Measurements from ENCODE around the gene ROM1. TPM values are rescaled to one million over a fixed set of nuclear protein-coding genes. Genes with fewer than 3 reads are reported as not detected.

The ROM1 gene
- total RNA-seq, 4 donors from 2014 or later: 3.7 to 11.9 (median 10.1) TPM

DNA sequence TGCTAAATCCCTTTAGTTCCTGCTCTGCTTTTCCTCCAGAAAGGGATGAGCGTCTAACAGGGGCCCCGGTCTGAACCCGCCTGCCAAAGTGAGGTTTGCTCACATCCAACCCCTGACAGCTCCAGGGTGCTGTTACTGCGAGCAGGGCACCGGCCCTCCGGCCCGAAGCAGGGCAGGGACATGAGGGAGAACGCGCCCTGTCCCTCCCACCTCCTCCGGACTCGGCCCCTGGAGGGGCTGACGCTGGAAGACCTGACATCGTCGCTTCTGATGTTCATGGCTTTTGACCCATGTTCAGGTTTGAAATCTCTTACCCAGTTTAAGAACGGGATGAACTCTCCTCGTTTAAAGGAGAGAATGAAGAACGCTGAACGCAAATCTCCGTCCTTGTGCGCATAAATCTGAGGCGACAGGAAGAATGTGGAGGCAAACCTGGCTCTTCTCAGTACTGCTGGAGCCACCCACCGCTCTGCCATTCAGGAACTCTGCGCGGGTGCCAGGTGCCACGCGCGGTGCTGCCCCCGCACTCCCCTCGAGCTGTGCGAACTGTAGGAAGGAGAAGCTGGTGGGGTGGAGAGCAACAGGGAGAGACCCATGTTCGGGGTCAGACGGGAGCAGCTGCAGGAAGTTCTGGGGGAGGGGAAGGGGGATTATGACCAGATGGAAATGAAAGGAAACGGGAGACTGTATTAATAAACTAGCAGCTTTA is 38.5 kb upstream of the ROM1 start:
- Histone ChIP-seq H3K27me3 (no peaks in the 10 kb centered on the region), H3K4me1 (peaks cover 42 to 69% (median 61%) of the 10 kb centered on the region in 4 donors), H3K27ac (replicated peaks in 1 of 4) (peak overlapping the region; percentile 93 to 96 (median 94)), H3K36me3 (peaks cover 39 to 71% (median 63%) of the 10 kb centered on the region in 4 donors), H3K9me3 (no peaks in the 10 kb centered on the region), H3K4me3 (peak overlapping the region; percentile 74 to 84 (median 81))
- WGBS: 2% methylated on average over 16 of the region's 33 CpGs
- TF ChIP-seq, protein P1, sequence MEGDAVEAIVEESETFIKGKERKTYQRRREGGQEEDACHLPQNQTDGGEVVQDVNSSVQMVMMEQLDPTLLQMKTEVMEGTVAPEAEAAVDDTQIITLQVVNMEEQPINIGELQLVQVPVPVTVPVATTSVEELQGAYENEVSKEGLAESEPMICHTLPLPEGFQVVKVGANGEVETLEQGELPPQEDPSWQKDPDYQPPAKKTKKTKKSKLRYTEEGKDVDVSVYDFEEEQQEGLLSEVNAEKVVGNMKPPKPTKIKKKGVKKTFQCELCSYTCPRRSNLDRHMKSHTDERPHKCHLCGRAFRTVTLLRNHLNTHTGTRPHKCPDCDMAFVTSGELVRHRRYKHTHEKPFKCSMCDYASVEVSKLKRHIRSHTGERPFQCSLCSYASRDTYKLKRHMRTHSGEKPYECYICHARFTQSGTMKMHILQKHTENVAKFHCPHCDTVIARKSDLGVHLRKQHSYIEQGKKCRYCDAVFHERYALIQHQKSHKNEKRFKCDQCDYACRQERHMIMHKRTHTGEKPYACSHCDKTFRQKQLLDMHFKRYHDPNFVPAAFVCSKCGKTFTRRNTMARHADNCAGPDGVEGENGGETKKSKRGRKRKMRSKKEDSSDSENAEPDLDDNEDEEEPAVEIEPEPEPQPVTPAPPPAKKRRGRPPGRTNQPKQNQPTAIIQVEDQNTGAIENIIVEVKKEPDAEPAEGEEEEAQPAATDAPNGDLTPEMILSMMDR (IDR thresholded peaks at IDR 0.05): no peak
- TF ChIP-seq POLR2AphosphoS5 (IDR thresholded peaks at IDR 0.05) (peak in 1 of 2 donors; percentile 12), EP300 (IDR thresholded peaks at IDR 0.05) (no peak), POLR2A (IDR thresholded peaks at IDR 0.05; ENCODE audit: low read depth) (no peak)
- intact Hi-C loops (cut with DNase I): no loop called here
- no peak for DNase-seq (ENCODE audit: extremely low spot score)

DNA sequence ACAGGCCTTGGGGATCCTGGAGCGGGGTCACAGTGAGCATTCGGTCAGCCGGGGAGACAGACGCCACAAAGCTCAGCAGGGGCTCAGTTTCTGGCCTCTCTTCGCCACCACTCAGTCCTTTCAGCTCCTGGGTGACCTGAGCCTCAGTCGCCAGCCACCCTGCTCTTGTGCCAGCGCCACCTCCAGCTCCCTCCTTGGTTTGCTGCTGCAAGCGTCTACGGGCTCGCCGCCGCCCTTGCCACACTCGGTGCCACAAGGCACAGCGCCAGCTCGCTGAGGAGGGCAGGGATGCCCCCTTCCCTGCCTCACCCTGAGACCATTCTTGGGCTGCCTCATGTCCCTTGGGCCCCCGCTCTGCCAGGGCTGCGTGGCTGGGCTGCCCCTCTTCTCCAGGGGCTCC is 37.9 kb upstream of the ROM1 start:
- H3K27ac ChIP-seq (replicated peaks in 1 of 4): peak overlapping the region; percentile 93 to 96 (median 94)
- intact Hi-C loops (cut with DNase I): no loop called here
- H3K36me3 ChIP-seq: peaks cover 32 to 71% (median 62%) of the 10 kb centered on the region in 4 donors
- no peaks in the 10 kb centered on the region for H3K27me3 ChIP-seq
- no peak for DNase-seq (ENCODE audit: extremely low spot score)
- WGBS: 63% methylated on average over 13 of the region's 17 CpGs
- TF ChIP-seq POLR2AphosphoS5 (IDR thresholded peaks at IDR 0.05): no peak
- H3K4me3 ChIP-seq: peak overlapping the region; percentile 74 to 84 (median 81)
- peaks cover 42 to 62% (median 55%) of the 10 kb centered on the region in 4 donors for H3K4me1 ChIP-seq
- no peaks in the 10 kb centered on the region for H3K9me3 ChIP-seq

DNA sequence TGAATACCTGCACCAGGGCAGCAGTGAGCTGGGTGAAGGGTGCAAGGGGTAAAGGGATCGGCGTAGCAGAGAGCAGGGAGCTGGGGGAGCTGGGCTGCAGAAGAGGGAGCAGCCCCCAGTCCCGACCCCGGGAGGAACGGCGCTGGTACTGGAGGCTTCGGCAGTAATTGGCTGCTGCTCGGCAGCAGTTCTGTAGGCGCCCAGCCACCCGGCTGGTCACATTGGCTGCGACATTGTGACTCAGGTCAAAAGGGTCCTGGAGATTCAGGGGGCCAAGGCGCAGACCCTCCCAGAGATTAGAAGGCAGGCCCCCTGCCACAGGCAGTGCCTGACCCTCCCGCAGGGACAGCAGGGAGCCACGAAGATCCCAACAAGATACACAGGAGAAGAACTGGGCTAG is 37.2 kb upstream of the ROM1 start:
- DNase-seq (ENCODE audit: extremely low spot score): no peak
- H3K27ac ChIP-seq (replicated peaks in 1 of 4): peak overlapping the region; percentile 93 to 96 (median 94)
- peaks cover 42 to 55% (median 48%) of the 10 kb centered on the region in 4 donors for H3K4me1 ChIP-seq
- intact Hi-C loops (cut with DNase I): no loop called here
- no peak for TF ChIP-seq EP300 (IDR thresholded peaks at IDR 0.05)
- TF ChIP-seq, protein P1 (IDR thresholded peaks at IDR 0.05): no peak
- no peak for TF ChIP-seq POLR2AphosphoS5 (IDR thresholded peaks at IDR 0.05)
- no peak for TF ChIP-seq POLR2A (IDR thresholded peaks at IDR 0.05; ENCODE audit: low read depth)
- no peaks in the 10 kb centered on the region for H3K9me3 ChIP-seq
- H3K4me3 ChIP-seq: peak overlapping the region in 3 of 4 donors; percentile 74 to 84 (median 81)
- 88% methylated on average over 5 of the region's 14 CpGs for WGBS
- no peaks in the 10 kb centered on the region for H3K27me3 ChIP-seq
- H3K36me3 ChIP-seq: peaks cover 25 to 69% (median 58%) of the 10 kb centered on the region in 4 donors

DNA sequence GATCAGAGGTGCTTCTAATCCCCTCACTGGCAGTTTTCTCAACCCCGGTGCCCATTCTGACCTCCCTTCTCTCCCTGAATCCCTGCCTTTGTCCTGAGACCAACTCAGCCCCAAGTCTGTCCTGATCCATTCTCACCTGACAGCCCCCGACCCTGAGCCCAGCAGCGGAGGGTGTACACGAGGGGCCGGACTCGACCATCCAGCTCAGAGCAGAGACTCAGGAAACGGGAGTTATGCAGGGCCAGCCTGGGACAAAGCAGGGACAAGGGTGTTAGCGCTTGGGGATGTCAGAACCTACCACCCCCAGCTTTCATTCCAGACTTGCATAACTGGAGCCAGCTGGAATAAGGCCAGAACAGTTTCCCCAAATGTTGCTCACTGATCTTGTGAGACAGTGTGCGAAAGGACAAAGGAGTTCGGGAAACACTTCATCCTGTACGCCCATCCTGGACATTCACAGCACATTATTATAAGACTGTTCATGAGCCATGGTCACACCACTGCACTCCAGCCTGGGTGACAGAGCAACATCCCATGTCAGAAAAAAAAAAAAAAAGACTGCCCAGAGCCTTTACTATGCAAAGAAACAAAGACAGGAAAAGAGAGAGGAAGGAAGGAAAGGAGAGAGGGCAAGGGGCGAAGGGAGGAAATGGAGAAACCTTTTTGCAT is 35.9 kb upstream of the ROM1 start:
- peak overlapping the region in 1 of 4 donors; percentile 7 for H3K4me3 ChIP-seq
- H3K9me3 ChIP-seq: no peaks in the 10 kb centered on the region
- TF ChIP-seq, protein P1 (IDR thresholded peaks at IDR 0.05): no peak
- no peak for TF ChIP-seq POLR2A (IDR thresholded peaks at IDR 0.05; ENCODE audit: low read depth)
- TF ChIP-seq POLR2AphosphoS5 (IDR thresholded peaks at IDR 0.05): peak; percentile 62 to 66
- no peak for TF ChIP-seq EP300 (IDR thresholded peaks at IDR 0.05)
- peaks cover 20 to 69% (median 60%) of the 10 kb centered on the region in 4 donors for H3K36me3 ChIP-seq
- no peaks in the 10 kb centered on the region for H3K27me3 ChIP-seq
- no peak for DNase-seq (ENCODE audit: extremely low spot score)
- WGBS: 79% methylated on average over 12 of the region's 12 CpGs
- peak overlapping the region; percentile 51 to 96 (median 94) for H3K27ac ChIP-seq (replicated peaks in 1 of 4)
- H3K4me1 ChIP-seq: peaks cover 31 to 42% (median 35%) of the 10 kb centered on the region in 4 donors
- intact Hi-C loops (cut with DNase I): no loop called here

DNA sequence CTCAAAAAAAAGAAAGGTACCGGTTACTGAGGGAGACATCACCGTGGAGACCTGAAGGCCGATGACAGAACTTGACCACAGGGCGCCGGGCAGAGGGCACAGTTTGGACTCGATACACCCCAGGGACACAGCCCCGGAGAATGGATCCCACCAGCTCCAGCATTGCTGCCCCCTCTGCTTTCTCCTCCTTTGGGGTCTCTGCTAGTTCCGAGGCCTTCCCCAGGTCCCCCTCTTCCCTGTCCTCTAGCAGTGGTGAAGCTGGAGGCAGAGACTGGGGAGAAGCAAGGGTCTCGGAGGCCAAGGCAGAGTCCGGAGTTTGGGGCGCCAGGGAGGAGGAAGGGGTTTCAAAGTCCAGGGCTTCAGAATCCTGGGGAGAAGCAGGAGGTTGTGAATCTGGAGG is 34.5 kb upstream of the ROM1 start:
- TF ChIP-seq POLR2AphosphoS5 (IDR thresholded peaks at IDR 0.05): no peak
- TF ChIP-seq POLR2A (IDR thresholded peaks at IDR 0.05; ENCODE audit: low read depth): no peak
- TF ChIP-seq, protein P1 (IDR thresholded peaks at IDR 0.05): no peak
- no peak for TF ChIP-seq EP300 (IDR thresholded peaks at IDR 0.05)
- H3K4me1 ChIP-seq: peaks cover 23 to 29% (median 26%) of the 10 kb centered on the region in 4 donors
- H3K4me3 ChIP-seq: no peak overlapping the region
- H3K9me3 ChIP-seq: no peaks in the 10 kb centered on the region
- H3K27ac ChIP-seq (replicated peaks in 1 of 4): peak overlapping the region in 2 of 4 donors; percentile 14 to 44
- DNase-seq (ENCODE audit: extremely low spot score): no peak
- intact Hi-C loops (cut with DNase I): no loop called here
- H3K27me3 ChIP-seq: no peaks in the 10 kb centered on the region
- H3K36me3 ChIP-seq: peaks cover 20 to 77% (median 59%) of the 10 kb centered on the region in 4 donors
- 96% methylated on average over 8 of the region's 11 CpGs for WGBS

Measured in esophagus muscularis mucosa (tissue), 4 donors.